ENCODE results near the gene MRE11. TPM values are rescaled to one million over a fixed set of nuclear protein-coding genes. Genes with fewer than 3 reads are reported as not detected.

The MRE11 gene
- 7.2 TPM for total RNA-seq
- long read RNA-seq, partial matches to known transcripts, result 0 of 1 reads
- long read RNA-seq, other reads (novel, unspliced or antisense), result 1 of 1 reads

DNA sequence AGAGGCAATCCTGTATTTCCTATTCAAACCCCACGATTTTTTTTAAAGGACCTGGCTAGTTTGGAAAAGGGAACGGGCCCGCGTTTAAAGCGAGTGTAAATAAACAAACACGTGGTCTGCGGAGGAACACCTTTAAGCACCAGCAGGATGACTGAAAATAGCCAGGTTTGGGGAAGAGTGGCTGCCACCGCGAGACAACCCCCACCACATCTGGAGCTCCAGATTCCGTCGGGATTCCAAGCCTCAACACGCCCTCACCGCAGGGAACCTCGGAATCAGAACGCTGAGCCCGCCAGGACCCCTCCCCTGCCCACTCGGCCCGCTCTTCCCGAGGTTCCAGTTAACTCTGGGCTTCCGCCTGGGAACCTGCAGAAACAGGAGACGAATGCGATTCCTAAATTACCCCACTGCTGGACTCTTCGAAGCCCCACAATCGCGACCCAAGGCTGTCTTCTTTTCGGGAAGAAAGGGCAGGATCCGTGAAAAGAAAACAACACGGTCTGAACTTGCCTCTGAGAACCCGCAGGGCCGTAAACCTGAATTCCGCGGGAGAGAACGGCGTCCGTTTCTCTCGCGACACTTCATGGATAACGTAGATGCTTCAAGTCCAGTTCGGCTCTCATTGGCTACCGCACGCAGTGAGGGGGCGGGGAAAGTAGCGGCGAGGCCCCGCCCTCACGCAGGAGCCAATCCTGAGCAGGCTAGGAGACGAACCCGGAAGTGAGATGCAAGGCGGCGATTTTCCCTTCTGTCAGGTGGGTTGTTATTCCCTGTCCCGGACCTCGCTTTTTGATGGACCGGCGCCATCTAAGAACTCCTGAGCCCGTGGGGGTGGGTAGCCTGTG, at the start of gene MRE11, which contains the start of gene ANKRD49:
Gene MRE11 (minus strand): TSS at position 564 of the 845 bp plus-strand sequence. CDS start 1,043 bp downstream, outside the sequence.
Gene ANKRD49 (plus strand): TSS at position 704 of the 845 bp plus-strand sequence. CDS start 2,710 bp downstream, outside the sequence.
- DNase-seq (ENCODE audit: missing footprints), result peak; percentile 98
- intact Hi-C loops (cut with DNase I), result no loop called here
- ATAC-seq, result peak; percentile 100

DNA sequence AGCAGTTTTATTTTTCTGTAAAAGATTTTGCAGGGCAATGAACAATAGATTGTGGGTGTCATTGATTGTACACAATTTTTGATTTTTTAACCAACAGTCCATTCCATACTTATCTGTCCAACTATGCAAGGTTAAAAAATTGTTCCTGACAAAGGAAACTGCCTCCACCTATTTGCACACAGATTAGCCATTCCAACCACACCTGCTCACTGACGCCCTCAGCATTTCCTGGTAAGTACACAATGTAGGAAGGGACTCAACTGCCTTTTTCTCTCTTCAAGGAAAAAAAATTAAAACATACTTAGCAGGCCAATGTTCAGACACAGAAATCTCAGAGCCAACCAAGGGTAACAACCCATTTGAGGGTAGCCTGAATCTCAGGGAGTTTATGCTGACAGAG, 45.8 kb upstream of the MRE11 start:
- ATAC-seq (no peak), DNase-seq (ENCODE audit: missing footprints) (no peak)
- intact Hi-C loops (cut with DNase I), result no loop called here

- no peak for ATAC-seq
Measured at GRCh38 chr11:94537031-94537600, 43.5 kb upstream of the MRE11 start.

GRCh38 chr11:94536386-94536785, 42.7 kb upstream of the MRE11 start:
- intact Hi-C loops (cut with DNase I), result no loop called here
- DNase-seq (ENCODE audit: missing footprints) (no peak), ATAC-seq (no peak)

More at GRCh38 chr11:94537031-94537600, 43.5 kb upstream of the MRE11 start:
- no peak for DNase-seq (ENCODE audit: missing footprints)
- intact Hi-C loops (cut with DNase I), result no loop called here

DNA sequence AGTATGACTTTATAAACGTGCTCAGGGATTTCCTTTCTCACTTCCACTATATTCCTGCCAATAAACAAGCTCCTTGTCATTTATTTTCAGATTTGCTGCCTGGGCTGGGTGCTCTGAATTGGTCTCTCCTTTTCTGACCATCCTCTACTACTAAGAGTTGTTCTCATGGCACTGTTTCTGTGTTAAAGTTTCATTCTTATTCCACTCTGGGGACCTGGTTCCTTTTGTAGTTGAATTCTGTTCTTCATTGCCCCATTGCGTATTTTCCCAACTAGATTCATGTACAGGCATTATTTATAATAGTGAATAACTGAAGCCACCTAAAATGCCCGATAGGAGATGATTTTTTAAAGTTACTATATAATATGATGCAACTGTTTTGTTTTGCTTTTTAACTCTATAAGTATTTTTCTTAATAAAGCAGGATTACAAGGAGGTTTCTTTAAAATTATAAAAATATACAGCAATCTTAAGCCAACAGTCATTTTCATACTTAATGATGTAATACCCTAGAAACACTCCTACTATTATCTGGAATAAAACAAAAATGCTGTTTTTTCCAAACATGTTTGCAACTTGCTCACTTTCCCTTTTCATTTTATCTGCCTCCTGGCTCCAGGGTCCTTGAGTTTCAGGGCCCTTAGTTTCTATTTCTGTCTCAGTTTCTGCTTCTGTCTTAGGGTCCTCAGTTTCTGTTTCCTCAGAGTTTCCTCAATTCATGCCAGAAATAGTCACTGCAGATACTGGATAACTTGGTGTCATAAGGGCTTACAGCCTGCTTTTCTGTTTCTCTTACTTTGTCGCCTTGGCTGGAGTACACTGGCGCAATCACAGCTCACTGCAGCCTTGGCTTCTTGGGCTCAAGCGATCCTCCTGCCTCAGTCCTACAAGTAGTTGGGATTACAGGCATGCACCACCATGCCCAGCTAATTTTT, 40.3 kb upstream of the MRE11 start:
- DNase-seq (ENCODE audit: missing footprints) (no peak), ATAC-seq (peak; percentile 72)
- intact Hi-C loops (cut with DNase I), result no loop called here

- ATAC-seq (no peak), DNase-seq (ENCODE audit: missing footprints) (no peak)
Measured at GRCh38 chr11:94533206-94533605, 39.6 kb upstream of the MRE11 start.

DNA sequence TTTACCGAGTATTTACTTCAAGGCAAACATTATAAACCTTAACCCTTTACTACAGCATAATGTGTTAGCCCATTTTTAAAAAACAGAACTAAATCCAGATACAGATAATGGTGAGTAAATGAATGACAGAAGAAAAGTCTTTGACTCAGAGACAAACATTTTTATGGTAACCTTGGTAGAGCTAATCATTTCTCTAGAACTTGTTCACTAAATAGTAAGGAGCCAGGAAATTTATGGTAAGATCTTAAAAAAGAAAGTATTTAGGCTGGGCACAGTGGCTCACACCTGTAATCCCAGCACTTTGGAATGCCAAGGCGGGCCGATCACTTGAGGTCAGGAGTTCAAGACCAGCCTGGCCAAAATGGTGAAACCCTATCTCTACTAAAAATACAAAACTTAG, 38.6 kb upstream of the MRE11 start:
- intact Hi-C loops (cut with DNase I), result no loop called here
- DNase-seq (ENCODE audit: missing footprints) (no peak), ATAC-seq (no peak)

More at GRCh38 chr11:94533206-94533605, 39.6 kb upstream of the MRE11 start:
- intact Hi-C loops (cut with DNase I), result no loop called here

DNA sequence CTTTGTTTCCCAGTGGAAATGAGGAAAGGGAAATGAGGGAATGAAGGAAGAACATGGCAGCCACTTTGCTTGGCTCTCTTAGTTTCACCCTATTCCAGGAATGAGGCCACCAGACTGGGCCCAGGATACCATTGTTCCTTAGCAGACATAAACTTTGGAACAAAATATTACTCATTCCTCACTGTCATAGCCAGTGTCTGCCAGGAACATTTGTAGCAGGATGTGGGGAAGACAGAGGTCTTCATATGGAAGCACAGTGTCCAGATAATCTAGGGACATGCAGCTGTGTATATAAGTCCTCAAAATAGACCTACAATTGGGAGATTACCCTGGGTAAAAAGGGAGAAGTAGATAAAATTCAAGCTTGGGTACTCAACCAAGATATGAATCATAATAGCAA, 34.9 kb upstream of the MRE11 start:
- intact Hi-C loops (cut with DNase I), result no loop called here
- no peak for ATAC-seq

DNA sequence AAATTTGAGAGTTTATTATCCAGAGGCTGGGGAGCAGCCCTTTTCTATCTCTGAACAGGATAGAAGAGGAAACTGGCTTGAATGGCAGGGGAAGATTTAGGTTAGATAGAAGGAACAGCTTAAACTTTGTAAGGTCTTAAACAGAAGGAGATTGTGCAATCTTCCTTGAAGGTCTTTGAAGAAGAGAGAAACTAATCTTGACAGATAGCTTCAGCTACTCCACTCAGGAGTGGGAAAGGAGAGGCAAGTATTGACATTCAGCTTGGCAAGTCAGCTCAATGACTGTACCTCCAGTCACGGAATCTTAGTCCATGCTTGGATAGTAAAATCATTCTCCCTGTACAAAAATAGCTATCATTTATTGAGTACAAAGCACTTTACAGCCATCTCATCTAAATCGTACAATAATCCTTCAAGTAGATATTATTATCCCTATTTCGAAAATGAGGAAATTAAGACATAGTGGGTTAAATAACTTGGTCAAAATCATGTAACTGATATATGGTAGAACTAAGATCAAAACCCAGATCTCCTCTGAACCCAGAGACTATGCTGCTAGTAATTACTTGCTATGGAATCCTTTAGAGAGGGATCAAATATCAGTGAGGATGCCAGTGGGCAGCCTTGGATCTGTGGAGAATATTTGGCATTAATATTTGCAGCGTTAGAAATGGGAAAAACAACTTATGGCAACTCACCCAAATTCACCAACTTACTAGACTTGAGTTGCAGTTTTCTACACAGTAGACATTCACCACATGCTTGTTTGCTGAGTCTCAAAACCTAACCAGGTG, 33.2 kb upstream of the MRE11 start:
- DNase-seq (ENCODE audit: missing footprints) (no peak), ATAC-seq (no peak)
- intact Hi-C loops (cut with DNase I), result no loop called here

More for the DNA sequence above, 34.9 kb upstream of the MRE11 start:
- no peak for DNase-seq (ENCODE audit: missing footprints)

DNA sequence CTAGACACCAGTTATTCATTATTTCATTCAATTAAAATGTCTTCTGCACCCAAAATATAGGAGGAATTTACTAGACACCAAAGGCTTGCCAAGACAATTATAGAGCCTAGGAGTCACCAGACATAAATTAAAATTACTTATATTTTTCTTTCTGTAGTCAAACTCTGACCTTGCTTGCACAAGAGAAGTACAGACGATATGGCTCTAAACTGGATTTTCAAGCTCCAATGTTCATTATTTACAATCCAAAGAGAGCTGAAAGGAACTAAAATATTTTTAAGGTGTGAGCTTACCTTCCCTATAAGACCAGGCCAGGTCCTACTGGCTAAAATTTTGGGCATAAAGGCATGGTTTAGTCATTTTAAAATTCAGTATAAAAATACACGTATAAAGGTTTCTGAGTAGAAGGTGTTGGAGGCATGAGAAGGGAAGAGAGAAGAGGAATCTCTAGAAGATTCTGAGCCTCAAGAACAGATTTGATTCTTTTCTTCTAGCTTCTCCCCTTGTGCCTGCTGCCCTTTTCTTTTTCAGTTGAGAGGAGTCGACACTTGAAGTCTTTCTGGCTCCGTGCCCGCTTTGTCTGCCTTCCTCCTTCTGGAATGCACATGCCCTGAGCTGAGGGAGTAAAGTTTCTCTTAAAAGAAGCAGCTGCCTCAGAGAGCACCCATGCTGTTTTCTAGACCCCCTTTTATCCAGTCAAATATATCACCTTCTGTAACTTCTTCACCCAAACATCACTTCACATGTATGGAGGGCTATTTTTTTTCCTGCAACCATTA, 32.1 kb upstream of the MRE11 start:
- ATAC-seq (no peak), DNase-seq (ENCODE audit: missing footprints) (peak; percentile 88)
- intact Hi-C loops (cut with DNase I), result no loop called here

- ATAC-seq, result no peak
- intact Hi-C loops (cut with DNase I), result loop anchor here (5.0 kb wide), 1 partner anchor 78 kb away; no protein-coding TSS in a partner anchor
- no peak for DNase-seq (ENCODE audit: missing footprints)
Measured at GRCh38 chr11:94524341-94524740, 30.7 kb upstream of the MRE11 start.

- ATAC-seq, result no peak
- intact Hi-C loops (cut with DNase I), result loop anchor here (5.0 kb wide), 1 partner anchor 81 kb away; no protein-coding TSS in a partner anchor
- no peak for DNase-seq (ENCODE audit: missing footprints)
Measured at GRCh38 chr11:94521684-94522083, 28.0 kb upstream of the MRE11 start.

- intact Hi-C loops (cut with DNase I), result loop anchor here (2.0 to 5.0 kb wide), 2 partner anchors 43 to 83 kb away; no protein-coding TSS in a partner anchor
- ATAC-seq (no peak), DNase-seq (ENCODE audit: missing footprints) (no peak)
Measured at GRCh38 chr11:94519478-94520084, 25.9 kb upstream of the MRE11 start.

GRCh38 chr11:94518300-94518699, 24.7 kb upstream of the MRE11 start:
- no peak for DNase-seq (ENCODE audit: missing footprints)
- ATAC-seq, result no peak
- intact Hi-C loops (cut with DNase I), result loop anchor here (2.0 kb wide), 1 partner anchor 45 kb away; no protein-coding TSS in a partner anchor

DNA sequence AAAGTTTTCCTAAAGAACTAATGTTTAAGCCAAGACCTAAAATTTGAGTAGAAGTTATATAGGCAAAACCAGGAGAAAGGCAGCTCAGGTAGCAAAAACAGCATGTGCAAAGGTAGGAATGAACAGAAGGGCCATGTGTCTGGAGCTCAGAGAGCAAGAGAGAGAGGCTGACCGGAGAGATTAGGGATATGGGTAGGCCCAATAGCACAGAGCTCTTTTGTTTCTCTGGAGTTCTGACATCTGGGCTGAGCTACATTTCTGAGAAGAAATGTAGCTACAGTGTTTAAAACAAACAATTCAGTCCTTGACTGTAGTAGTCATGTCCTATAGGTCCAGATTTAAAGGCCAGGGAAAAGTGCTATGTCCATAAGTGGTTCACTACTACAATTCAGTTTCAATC, 23.1 kb upstream of the MRE11 start:
- DNase-seq (ENCODE audit: missing footprints) (no peak), ATAC-seq (no peak)
- intact Hi-C loops (cut with DNase I), result no loop called here

DNA sequence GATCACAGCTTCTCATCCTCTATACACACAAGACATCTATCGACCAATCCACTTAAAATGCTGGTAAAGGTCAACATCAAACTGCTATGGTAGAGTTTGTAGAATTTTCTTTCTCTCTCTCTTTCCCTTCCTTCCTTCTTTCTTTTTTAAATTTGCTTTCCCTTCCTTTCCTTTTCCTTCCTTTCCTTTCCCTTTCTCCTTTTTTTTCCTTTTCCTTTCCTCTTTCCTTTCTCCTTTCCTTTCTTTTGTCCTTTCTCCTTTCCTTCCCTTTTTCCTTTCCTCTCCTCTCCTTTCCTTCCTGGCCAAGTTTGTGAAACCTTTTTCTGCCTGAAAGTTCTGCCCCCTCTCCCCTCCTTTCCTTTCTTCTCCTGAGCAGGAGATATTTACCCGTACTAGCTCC, 21.8 kb upstream of the MRE11 start:
- DNase-seq (ENCODE audit: missing footprints) (no peak), ATAC-seq (no peak)
- intact Hi-C loops (cut with DNase I), result no loop called here

DNA sequence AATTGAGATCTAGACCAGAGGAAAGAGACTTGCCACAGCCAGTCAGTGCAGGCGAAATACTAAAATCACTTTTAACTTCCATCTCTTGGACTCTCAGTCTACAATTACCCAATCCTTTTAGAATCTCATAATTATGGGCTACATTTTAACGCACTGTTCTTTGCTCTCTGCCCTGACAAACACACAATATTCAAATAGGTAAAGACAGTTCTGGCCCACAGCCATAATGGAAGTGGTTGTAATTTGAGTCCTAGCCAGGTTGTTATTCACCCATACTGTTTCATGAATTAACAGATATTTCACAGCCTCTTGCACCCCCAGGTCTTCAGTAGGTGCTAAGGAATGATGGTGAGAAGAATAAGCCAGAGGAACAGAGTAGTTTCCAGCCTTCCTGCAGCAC, 19.4 kb upstream of the MRE11 start:
- no peak for DNase-seq (ENCODE audit: missing footprints)
- ATAC-seq, result no peak
- intact Hi-C loops (cut with DNase I), result no loop called here
